Breast epithelium (tissue), 3 donors: ENCODE measurements around the gene PTPRO.

Source experiments
- CTCF ChIP-seq, 3 donors: fragments of 450-650 bp; IDR thresholded peaks; one replicate each; pipeline ENCODE4 v1.5.1; 2016 to 2017; ENCODE audit warnings: antibody characterized with exemption in 3 of 3, mild to moderate bottlenecking in 3 of 3, moderate library complexity in 3 of 3
- POLR2A ChIP-seq: fragments of 450-650 bp; IDR thresholded peaks from one replicate; pipeline ENCODE4 v1.6.1; 2016; ENCODE audit warnings: antibody characterized with exemption, mild to moderate bottlenecking, moderate library complexity

DNA sequence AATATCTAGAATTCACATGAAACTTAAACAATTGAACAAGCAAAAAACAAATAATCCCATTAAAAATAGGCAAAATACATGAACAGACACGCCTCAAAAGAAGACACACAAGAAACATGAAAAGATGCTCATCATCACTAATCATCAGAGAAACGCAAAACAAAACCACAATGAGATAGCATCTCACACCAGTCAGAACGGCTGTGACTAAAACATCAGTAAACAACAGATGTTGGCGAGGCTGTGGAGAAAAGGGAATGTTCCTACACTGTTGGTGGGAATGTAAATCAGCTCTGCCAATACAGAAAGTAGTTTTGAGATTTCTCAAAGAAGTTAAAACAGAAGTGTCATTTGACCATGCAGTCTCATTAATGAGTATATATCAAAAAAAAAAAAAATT, 121.3 kb downstream of the PTPRO start:
- TF ChIP-seq CTCF (IDR thresholded peaks at IDR 0.05) (no peak), POLR2A (no peak)
